Activated naive CD8-positive, alpha-beta T cell treated with anti-CD3 and anti-CD28 coated beads for 36 hours (primary cell): ENCODE measurements around the gene LSP1. TPM values are rescaled to one million over a fixed set of nuclear protein-coding genes. Genes with fewer than 3 reads are reported as not detected.
"Not testable (repeated sequence)": the region's sequence is repeated elsewhere in the genome, so short reads cannot be mapped to it uniquely, and the experiment has no call there.

Source experiments
- DNase-seq: peaks from one replicate; pipeline ENCODE4 v3.0.0; 2021
- H3K27ac Mint-ChIP-seq: one replicate; pipeline ENCODE4 v1.8.0; 2022; ENCODE audit warnings: mild to moderate bottlenecking, moderate library complexity, mixed read lengths
- H3K27me3 Mint-ChIP-seq: one replicate; pipeline ENCODE4 v1.8.0; 2022; ENCODE audit warnings: mild to moderate bottlenecking, mixed read lengths
- H3K36me3 Mint-ChIP-seq: one replicate; pipeline ENCODE4 v1.8.0; 2021; ENCODE audit warnings: mild to moderate bottlenecking, mixed read lengths
- H3K4me1 Mint-ChIP-seq: one replicate; pipeline ENCODE4 v1.8.0; 2021; ENCODE audit warnings: mixed read lengths
- H3K4me3 Mint-ChIP-seq: one replicate; pipeline ENCODE4 v1.8.0; 2022; ENCODE audit warnings: mild to moderate bottlenecking, moderate library complexity, mixed read lengths
- H3K9me3 Mint-ChIP-seq: one replicate; pipeline ENCODE4 v1.8.0; 2022; ENCODE audit warnings: mixed read lengths
- total RNA-seq, 2 experiments: library from RNA; stranded (reverse); gene quantifications; one replicate each; pipeline ENCODE4 v1.2.3, GENCODE V29; 2021

The LSP1 gene
- total RNA-seq, 2 experiments from 2014 or later, result 147 to 148 TPM

DNA sequence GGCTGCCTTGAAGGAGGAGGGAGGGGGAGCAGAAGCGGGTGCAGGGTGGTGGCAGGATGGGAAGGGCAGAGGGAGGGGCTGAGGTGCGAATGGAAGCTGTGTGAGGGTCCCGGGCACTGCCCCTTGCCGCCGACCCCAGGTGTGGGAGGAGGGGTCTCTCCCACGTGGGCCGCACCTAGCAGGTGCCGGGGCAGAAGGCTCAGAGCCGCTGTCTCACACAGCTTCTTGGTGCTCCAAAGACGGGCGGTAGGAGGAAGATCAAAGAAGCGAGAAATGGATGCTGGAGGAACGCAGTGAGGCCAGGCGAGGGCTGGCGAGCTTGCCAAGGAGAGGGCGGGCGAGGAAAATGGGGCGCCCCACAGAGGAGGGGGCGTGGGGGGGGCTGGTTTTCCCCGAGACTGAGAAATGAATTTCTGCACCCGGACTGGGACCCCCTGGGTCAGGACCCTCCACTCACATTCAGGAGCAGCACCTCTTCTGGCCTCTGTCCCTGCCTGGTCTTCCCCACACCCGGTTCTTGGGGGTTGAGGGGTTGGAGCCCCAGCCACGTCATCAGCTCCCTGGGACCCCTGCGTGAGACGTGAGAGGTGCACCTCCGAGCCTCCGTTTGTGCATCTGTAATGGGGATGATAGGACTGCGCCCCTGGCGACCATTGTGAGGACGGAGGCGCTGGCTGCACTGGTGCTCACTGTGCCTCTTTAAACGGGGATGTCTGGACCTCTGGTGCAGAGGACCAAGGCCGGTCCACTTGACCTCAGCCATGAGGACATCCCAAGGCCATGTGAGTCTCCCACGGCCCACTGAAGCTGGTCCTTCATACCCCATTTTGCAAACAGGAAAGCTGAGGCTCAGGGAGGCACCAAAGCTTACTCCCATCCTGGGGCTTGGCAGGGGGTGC, 16.8 kb downstream of the LSP1 start:
- H3K9me3 Mint-ChIP-seq, result no peaks in the 10 kb centered on the region
- no peak overlapping the region for H3K27ac Mint-ChIP-seq
- H3K4me3 Mint-ChIP-seq, result no peak overlapping the region
- no peak for DNase-seq
- peaks cover 2% of the 10 kb centered on the region for H3K36me3 Mint-ChIP-seq
- H3K4me1 Mint-ChIP-seq, result peaks cover 43% of the 10 kb centered on the region
- H3K27me3 Mint-ChIP-seq, result no peaks in the 10 kb centered on the region

DNA sequence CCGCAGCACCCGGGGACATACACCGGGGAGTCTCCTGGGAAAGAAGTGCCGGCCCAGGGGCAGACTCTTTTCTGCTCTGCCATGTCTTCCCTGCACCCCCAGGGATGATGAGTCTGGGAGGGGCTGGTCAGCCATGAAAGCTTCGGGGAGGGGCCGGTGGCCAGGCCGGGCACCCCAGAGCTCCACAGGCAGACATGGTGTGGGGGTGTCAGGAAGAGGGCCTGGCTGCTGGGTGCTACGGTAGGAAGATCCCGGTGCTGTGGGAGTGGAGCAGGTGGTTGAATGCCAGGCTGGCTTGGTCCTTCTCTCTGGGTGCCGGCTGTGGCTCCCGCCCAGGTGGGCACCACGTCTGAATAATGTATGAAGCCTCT, 17.4 kb downstream of the LSP1 start:
- Mint-ChIP-seq H3K27ac (no peak overlapping the region), H3K9me3 (no peaks in the 10 kb centered on the region), H3K4me1 (peaks cover 41% of the 10 kb centered on the region), H3K4me3 (peak overlapping the region; percentile 63), H3K36me3 (peaks cover 2% of the 10 kb centered on the region), H3K27me3 (no peaks in the 10 kb centered on the region)
- no peak for DNase-seq

DNA sequence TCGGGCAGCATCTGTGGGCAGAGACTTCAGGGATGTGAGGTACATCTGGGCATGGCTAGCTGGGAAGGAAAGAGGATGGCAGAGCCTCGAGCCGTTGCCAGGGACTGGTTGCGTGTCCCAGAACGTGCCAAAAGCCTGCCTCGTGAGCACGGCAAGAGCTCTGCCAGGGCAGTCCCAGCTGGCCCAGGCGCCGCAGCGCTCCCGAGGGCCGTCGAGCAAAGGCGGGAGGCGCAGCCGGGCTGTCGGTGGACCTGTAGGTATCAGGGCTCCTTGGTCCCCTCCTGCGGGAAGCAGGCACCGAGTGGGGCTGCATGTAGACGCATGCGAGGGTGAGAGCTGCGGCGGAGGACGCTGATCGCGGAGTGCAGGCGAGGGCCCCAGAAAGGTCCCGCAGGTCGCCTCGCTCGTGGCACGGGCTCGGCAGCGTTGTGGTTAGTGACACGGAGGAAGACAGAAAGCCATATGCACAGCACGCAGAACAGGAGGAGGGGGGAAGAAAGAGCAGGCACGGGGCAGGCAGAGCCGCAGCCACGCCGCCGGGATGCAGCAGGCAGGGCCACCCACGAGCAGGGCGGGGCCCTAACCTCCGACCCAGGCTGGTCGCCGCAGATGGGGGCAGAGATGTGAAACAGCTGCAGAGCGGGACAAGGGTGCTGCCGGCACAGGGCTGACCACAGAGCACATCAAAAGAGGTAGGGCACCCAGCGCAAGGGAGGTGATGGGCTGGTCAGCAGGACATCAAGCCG, 18.0 kb downstream of the LSP1 start:
- peaks cover 40% of the 10 kb centered on the region for H3K4me1 Mint-ChIP-seq
- peak overlapping the region; percentile 63 for H3K4me3 Mint-ChIP-seq
- H3K9me3 Mint-ChIP-seq, result no peaks in the 10 kb centered on the region
- no peaks in the 10 kb centered on the region for H3K27me3 Mint-ChIP-seq
- H3K36me3 Mint-ChIP-seq, result no peaks in the 10 kb centered on the region
- DNase-seq, result peak; percentile 53
- H3K27ac Mint-ChIP-seq, result peak overlapping the region; percentile 47

DNA sequence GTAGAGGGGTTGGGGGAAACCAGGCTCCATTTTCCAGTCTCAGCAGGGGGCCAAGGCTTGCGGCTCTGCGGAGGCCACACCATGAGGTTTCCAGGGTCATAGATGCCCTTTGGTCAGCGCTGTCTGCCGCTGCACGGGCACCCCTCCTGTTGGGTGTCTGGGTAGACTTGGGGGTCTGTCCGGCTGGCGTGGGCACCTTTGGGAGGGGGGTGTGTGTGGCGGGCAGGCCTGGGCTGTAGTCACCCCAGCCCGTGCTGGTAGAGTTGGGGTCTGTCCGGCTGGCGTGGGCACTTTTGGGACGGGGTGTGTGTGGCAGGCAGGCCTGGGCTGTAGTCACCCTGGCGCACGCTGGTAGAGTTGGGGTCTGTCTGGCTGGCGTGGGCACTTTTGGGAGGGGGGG, 18.6 kb downstream of the LSP1 start:
- H3K27ac Mint-ChIP-seq, result no peak overlapping the region
- H3K27me3 Mint-ChIP-seq, result no peaks in the 10 kb centered on the region
- H3K4me1 Mint-ChIP-seq, result peaks cover 40% of the 10 kb centered on the region
- H3K4me3 Mint-ChIP-seq, result no peak overlapping the region
- no peak for DNase-seq
- H3K9me3 Mint-ChIP-seq, result no peaks in the 10 kb centered on the region
- no peaks in the 10 kb centered on the region for H3K36me3 Mint-ChIP-seq

DNA sequence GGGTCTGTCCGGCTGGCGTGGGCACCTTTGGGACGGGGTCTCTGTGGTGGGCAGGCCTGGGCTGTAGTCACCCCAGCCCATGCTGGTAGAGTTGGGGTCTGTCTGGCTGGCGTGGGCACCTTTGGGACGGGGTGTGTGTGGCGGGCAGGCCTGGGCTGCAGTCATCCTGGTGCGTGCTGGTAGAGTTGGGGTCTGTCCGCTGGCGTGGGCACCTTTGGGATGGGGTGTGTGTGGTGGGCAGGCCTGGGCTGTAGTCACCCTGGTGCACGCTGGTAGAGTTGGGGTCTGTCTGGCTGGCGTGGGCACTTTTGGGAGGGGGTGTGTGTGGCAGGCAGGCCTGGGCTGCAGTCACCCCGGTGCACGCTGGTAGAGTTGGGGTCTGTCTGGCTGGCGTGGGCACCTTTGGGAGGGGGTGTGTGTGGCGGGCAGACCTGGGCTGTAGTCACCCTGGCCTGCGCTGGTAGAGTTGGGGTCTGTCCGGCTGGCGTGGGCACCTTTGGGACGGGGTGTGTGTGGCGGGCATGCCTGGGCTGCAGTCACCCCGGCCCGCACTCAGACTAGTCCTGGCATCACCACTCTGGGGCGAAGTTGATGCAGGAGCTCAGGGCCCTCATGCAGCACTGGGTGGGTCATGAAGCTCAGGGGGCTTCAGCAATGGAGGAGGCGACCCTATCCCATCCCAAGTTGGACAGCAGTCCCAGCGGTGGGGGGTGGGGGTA, 19.5 kb downstream of the LSP1 start:
- Mint-ChIP-seq H3K4me3 (no peak overlapping the region), H3K27me3 (no peaks in the 10 kb centered on the region), H3K9me3 (no peaks in the 10 kb centered on the region), H3K27ac (peak overlapping the region; percentile 60), H3K4me1 (peaks cover 36% of the 10 kb centered on the region), H3K36me3 (no peaks in the 10 kb centered on the region)
- no peak for DNase-seq

DNA sequence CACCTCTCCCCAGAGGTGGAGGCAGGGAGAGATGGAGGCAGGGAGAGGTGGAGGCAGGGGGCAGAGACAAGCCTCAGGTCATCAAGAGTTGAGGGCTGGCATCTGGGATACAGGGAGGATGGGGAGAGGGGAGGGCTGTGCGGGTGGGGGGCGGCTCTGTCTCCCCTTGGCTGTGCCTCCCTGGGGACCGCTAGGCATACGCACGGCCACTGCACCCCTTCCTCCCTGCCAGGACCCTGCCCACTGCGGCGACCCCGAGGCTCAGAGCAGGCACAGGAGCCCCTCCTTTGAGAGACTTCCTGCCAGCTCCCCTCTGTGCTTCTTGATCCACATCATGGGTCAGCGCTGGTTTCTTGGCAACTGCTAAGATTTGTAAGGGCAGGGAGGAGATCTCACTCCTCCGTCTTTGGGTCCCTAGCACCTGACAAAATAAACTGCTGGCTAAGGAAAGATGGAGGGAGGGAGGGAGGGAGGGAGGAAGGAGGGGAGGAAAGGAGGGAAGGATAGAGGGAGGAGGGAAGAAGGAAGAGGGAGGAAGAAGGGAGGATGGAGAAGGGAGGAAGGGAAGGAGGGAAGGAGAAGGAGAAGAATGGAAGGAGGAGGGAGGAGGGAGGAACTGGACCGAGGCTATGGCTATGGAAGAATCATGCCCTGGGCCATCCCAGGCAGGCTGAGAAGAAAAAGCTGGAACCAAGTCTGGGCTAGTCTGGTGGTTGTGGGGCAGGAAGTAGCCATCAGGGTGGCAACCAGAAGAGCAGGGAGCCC, 20.3 kb downstream of the LSP1 start:
- Mint-ChIP-seq H3K4me3 (no peak overlapping the region), H3K27me3 (no peaks in the 10 kb centered on the region), H3K9me3 (no peaks in the 10 kb centered on the region), H3K36me3 (no peaks in the 10 kb centered on the region), H3K27ac (no peak overlapping the region), H3K4me1 (peaks cover 33% of the 10 kb centered on the region)
- DNase-seq, result no peak

DNA sequence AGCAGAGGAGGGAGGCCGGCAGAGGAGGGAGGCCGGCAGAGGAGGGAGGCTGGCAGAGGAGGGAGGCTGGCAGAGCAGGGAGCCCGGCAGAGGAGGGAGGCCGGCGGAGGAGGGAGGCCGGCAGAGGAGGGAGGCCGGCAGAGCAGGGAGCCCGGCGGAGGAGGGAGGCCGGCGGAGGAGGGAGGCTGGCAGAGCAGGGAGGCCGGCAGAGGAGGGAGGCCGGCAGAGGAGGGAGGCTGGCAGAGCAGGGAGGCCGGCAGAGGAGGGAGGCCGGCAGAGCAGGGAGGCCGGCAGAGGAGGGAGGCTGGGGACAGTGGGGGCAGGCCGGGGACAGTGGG, 20.9 kb downstream of the LSP1 start:
- not testable (repeated sequence) for DNase-seq, H3K4me3 Mint-ChIP-seq, H3K27me3 Mint-ChIP-seq, H3K36me3 Mint-ChIP-seq, H3K27ac Mint-ChIP-seq, H3K9me3 Mint-ChIP-seq
- H3K4me1 Mint-ChIP-seq, result peaks cover 32% of the 10 kb centered on the region

DNA sequence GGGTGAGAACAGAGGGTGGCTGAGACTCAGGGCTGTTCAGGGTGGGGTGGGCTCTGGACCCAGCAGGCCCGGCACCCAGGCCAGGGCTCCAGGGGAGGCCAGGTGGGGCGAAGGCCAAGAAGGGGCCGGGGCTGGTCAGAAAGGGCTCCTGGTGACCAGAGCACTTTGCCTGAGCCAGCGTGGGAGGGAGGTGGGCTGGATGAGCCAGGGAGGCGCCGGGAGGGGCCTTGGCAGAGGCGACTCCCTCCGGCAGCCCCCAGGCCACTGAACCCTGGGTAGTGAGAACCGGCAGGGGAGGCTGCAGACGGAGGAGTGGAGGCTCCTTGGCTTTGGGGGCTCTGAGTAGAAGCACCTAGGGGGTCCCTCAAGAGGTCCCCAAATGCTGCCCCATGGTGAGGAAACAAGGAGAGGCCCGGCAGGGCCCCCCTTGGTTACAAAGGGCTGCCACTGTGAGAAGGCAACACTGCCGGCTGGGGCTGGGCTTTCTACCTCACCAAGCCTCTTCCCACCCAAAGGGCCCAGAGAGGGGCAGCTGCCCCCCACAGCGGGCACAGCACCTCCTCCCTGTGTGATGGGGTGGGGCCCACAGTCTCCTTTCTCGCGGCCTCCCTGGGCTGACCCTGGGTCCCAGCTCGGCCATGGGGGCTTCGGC, 21.7 kb downstream of the LSP1 start:
- not testable (repeated sequence) for H3K27ac Mint-ChIP-seq, DNase-seq, H3K36me3 Mint-ChIP-seq, H3K27me3 Mint-ChIP-seq, H3K4me3 Mint-ChIP-seq, H3K9me3 Mint-ChIP-seq
- peaks cover 24% of the 10 kb centered on the region for H3K4me1 Mint-ChIP-seq

DNA sequence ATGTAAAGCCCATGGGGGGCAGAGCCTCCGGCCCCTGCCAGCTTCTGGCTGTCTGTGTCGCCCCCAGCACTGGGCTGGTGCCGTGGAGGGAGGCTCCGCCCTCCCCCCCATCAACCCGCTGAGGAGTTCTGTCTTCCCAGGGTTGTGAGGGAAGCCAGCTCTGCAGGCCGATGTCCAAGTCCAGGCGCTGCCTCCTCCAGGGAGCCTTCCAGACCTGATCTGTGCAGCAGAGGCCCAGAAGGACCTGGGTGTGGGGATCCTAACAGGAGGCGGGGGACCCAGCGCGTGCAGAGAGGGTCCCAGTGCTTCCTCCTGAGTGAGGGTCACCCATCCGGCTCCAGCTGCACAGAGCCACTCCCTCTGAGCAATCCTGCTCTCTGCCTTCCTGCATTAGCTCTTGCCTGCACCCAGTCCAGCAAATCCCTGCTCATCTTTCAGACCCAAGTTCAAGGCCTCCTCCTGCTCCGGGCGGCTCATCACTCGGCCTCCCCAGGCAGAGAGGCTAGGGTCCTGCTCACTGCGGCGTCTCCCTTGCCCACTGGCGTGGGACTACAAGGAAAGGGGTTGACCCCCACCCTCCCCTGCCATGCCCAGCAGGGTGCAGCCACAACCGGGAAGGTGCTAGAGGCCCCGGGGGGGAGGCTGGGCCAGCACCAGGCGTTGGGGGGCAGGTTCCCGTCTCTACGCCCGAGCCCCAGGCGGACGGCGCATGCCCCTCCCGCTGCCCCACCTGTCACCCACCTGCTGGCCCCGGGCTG, 22.4 kb downstream of the LSP1 start:
- Mint-ChIP-seq H3K4me1 (peaks cover 25% of the 10 kb centered on the region), H3K9me3 (no peaks in the 10 kb centered on the region), H3K27me3 (no peaks in the 10 kb centered on the region), H3K36me3 (no peaks in the 10 kb centered on the region), H3K27ac (no peak overlapping the region), H3K4me3 (no peak overlapping the region)
- no peak for DNase-seq

DNA sequence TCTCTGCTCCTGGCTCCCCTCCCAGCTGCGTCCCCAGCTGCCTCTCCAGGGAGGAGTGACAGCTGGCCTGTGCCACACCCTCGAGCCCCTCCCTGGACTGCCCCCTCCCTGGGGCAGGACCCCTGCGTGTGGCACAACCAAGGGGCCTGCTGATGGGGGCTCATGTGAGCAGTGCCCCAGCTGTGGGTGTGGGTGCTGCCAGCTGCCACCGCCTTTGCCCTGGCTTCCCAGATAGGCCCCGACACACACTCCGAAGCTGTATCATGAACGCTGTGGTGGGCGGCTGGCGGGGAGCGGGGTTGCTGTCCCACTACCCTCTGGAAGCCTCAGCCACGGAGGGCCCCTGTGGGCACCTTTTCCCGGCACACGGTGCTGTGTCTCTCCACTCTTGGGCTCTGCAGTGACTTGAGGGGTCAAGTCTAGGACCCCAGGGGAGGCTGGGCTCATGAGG, 23.0 kb downstream of the LSP1 start:
- H3K9me3 Mint-ChIP-seq, DNase-seq, H3K4me3 Mint-ChIP-seq, H3K27me3 Mint-ChIP-seq, H3K36me3 Mint-ChIP-seq, H3K27ac Mint-ChIP-seq: not testable (repeated sequence)
- H3K4me1 Mint-ChIP-seq, result peaks cover 21% of the 10 kb centered on the region

DNA sequence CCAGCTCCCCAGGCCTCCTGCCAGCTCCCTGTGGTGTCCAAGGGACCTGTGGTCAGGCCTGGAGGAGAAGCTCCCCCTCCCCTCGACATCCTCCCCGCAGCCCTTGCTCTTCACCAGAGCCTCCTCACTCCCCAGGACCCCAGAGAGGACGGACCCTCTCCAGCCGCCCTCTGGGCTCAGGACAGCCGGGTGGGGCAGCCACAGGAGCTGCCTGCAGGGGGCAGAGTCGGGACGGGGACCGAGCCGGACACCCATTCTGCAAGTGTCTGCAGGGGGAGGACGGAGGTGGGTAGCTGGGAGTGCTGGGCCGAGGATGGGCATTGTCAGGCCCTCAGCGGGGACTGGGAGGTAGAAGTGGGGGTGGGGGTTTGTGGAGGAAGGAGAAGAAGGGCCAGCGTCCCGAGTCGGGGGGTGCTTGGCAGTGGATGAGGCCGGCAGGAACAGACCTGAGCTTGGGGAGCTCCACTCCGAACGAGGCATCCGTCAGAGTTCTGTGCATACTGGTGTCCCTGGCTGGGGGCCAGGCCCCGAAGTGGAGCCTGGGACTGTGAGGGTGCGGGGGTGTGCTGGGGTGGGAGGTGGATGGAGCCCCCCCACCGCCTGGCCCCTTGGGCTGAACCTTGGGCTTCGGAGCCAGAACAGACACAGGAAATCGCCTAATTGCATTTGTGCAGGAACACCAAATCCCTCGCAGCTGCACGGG, 23.6 kb downstream of the LSP1 start:
- Mint-ChIP-seq H3K4me1 (peaks cover 16% of the 10 kb centered on the region), H3K4me3 (no peak overlapping the region), H3K27me3 (no peaks in the 10 kb centered on the region), H3K9me3 (no peaks in the 10 kb centered on the region), H3K36me3 (no peaks in the 10 kb centered on the region), H3K27ac (no peak overlapping the region)
- peak; percentile 50 for DNase-seq

DNA sequence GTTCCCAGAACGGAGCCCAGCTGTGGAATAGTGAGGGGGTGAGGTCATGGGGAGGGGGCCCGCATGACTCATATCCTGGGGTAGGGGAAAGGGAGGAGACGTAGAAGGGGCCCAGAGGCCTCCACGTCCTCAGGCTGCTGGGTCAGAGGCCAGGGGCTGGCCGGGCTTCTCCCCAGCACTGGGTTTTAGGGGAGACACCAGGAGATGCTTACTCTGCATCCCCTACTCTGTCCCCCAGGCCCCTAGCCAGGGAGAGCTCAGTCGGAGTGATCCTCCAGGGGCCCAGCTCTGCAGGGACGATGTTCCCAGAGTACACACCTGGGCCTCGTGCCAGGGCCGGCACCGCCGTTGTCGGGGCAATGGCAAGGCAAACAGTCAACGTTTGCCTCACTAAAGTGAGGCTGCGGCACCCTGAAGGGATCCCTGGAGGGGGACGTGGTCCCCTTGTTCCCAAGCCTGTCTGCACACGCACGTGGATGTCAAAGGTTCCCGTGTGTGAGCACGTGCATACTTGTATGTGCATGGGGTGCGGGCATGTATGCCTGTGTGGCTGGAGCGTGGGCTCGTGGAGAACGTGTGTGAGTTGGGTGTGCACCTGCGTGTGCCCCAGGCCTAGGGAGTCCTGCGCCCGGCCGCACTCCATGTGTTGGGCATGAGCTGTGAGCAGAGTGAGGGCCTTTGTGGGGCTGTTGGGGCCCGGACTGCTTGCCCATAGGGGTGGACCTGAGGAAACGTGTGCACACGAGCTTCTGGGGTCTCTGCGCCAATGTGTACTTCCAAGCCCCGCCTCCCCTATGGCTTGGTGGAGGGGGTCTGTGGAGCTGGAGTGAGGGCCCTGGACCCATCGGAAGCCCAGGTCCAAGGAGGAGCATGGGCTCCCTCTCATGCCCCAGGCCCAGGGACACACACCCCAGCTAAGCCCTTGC, 24.6 kb downstream of the LSP1 start:
- peaks cover 10% of the 10 kb centered on the region for H3K4me1 Mint-ChIP-seq
- H3K36me3 Mint-ChIP-seq, result no peaks in the 10 kb centered on the region
- H3K27me3 Mint-ChIP-seq, result no peaks in the 10 kb centered on the region
- no peaks in the 10 kb centered on the region for H3K9me3 Mint-ChIP-seq
- H3K4me3 Mint-ChIP-seq, result no peak overlapping the region
- DNase-seq, result no peak
- no peak overlapping the region for H3K27ac Mint-ChIP-seq
